ENCODE results near the gene ZNF474.
"Not testable (repeated sequence)": the region's sequence is repeated elsewhere in the genome, so short reads cannot be mapped to it uniquely, and the experiment has no call there.

The ZNF474 gene

DNA sequence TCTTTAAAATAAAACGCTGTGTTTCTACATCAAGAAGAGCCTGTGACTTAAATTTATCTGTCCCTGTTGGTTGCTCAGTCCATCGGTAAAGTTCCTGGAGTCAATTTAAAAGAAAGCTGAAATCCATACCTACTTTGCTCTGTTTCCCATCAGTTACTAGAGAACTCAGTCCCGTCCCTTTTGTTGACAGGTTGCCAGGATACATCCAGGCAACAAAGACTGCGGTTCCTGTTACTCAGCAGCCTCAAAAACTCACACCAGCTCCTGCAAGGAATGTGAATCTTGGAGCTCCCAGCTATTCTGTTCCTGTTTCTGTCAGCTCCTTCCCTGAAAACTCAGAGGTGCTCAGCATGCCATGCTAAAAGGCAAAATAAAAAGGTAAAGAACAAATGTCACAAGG is at the start of gene ZNF474:
TSS of gene ZNF474 (plus strand) at position 241 of the 400 bp plus-strand sequence. CDS start 22,445 bp downstream, outside the sequence.
- DNase-seq = no peak

DNA sequence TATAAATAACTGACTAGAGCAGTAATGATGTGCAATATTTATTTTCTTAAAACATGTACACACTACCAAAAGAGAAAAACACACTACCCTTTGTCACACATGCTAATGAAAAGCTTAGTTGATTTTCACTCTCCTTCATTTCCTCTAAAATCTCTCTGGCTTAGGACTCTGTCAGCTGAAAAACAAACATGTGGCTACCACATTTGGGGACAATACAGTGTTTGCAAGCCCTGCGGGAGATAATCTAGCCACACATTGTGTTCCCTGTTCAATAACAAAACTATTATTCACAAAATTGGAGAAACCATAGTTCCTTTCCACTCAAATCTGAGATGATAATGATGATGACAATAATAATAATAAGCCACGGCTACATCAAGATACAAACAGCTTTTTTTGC is 47.8 kb upstream of the ZNF474 start:
- no peak for DNase-seq

DNA sequence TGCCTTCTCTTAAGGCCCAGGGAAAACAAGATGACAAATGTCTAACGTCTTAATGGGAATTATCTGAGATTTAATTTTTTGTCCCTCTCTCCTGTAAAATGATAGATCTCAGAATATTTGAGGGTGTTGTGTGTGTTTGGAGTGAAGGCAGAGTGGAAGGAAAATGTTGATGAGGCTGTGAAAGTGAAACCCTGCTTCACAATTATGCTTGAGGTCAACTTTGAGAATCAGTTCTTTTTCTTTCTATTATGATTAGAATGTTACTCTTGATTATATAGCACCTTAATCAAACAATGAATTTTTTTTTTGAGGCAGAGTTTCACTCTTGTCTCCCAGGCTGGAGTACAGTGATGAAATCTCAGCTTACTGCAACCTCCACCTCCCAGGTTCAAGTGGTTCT is 45.8 kb upstream of the ZNF474 start:
- DNase-seq = no peak

DNA sequence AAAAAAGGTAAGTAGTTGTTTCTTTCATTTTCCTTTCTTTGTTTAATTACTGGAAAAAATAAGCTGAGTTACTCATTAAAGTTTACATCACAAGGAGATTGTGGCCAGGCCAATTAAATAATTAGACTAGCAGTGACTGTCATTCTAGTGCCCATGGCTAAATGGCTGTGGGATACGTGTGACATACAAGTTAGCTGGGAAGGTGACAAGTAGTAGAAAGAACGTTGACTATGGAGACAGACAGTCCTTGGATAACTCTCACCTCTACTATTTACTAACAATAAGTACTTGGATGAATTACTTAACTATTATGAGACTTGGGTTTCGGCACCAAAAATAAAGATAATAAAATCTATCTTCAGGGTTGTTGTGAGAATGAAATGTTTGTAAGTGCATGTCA is 44.3 kb upstream of the ZNF474 start:
- DNase-seq = no peak

DNA sequence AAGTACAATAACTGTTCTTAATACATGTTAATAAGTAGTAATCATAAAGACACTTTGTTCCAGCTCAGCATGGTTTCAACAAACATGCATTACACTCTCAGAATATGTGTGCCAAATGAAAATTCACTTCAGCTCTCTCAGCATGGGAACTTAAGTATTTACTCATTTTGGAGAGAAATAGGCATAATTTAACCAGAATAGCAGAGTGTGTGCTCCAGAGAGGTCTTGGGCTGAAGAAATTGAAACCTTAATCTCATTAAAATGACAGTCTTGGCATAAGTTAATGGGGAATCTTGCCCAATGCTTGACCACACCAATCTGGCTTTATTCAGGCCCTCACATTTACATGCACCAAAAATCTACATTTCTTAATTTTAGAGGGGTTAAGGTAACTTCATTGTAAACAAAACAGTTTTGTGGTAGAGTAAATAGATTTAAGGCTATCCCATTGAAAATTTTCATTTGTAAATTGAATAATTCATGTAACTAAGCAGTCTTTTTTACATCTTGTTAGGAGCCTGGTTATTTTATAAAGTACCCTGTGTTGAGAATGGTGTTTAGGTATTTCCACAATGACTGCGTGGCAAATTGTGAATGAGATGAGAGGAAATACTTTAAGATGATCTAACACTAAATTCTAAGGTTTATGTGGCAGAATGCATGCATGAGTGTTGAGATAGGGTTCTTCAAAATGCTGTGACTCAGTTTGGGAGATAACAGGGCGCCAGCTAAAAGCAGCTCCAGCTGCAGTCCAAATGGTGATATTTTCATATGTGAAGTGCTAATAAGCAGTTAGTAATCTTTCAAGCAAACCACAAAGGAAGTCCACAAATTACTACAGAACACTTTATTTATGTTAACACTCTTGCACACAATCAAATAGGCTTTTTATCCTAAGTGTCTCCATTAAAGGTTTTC is 40.0 kb upstream of the ZNF474 start:
- no peak for DNase-seq

DNA sequence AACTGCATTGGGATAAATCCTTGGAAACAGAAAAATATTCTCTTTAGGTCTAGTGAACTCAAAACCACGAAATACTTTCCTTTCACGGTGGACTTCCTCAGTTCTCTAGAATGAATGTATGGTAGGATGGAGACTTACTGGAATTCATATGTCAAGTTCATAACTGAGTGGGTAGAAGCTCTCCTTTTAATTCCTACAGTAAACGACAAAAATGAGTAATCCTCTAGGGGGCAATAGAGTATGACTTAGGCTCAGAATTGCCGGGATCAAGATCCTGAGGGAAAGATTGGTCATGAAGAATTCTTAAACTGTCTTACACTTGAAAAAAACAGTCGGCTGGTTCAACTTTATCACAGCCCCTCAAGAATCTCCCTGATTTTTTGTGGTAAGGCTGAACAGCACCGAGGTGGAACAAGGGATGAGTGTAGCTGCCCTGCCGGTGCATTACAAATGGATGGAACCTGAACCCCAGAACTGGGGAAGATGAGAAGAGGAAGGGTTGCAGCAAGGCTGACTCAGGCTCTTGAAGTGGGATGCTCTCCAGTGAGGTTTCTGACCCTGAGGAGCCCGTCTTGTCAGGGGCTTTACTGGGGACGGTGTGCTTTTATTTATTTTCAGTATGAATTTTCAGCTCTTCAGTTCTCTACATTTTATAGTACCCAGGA is 37.3 kb upstream of the ZNF474 start:
- no peak for DNase-seq

DNA sequence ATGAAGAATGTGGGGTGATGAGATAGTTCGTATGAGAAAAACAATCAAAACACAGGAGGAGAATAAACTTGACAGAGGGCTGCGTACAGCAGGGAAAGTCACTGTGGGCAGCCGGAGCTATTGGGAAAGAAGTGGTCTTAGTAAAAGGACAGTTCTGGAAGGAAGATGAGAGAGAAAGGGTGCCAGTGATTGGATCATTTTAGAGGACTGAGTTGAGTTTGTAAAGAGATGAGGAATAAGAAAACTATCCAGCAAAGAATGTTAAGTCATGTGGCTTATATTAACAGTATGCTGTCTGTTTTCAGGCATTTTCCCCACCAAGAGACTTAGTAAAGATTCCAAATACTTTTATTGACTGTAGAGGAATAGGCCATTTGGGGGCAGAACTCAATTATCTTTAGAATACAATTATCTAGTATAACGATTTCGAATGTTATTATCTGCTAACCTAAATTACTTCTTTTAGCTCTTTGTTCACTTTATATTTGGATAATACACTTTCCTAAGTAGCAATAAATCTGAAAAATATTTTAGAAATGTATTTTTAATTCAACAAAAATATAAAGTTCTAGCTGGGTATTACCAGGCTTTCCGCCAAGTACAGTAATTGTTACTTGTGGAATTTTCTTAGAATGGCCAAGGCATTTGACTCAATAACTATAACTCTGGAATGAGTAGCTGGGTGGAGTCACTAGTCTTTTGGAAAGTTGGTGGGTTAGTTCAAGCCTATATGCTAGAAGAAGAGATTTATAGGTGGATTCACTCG is 35.7 kb upstream of the ZNF474 start:
- DNase-seq = no peak

DNA sequence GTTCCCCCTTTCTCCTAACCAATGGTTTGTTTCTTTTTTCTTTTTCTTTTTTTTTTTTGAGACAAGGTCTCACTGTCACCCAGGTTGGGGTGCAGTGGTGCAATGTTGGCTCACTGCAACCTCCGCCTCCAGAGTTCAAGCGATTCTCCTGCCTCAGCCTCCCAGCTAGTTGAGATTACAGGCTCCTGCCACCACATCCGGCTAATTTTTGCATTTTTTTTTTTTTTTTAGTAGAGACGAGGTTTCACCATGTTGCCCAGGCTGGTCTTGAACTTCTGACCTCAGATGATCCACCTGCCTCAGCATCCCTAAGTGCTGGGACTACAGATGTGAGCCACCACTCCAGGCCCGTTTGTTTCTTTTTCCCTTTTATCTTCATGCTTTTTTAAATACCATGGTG is 35.1 kb upstream of the ZNF474 start:
- not testable (repeated sequence) for DNase-seq

DNA sequence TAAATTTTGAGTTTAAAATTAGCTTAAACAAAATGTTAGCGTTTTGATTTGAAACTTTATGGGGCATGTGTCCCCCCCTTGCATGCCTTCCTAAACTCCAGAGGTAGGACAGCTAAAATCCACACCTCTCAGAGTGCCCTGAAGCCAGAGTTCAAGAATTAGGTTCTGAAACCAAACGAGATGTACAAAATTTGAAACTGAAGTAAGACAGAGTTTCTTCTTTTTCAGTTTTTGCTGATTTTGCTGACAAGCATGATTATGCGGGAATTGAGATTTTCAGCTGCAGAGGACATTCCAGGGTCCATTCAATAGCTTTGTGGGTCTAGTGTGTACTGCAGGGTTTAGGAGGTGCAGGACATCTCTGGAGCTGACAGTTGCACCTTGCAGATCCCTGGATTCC is 34.2 kb upstream of the ZNF474 start:
- no peak for DNase-seq

DNA sequence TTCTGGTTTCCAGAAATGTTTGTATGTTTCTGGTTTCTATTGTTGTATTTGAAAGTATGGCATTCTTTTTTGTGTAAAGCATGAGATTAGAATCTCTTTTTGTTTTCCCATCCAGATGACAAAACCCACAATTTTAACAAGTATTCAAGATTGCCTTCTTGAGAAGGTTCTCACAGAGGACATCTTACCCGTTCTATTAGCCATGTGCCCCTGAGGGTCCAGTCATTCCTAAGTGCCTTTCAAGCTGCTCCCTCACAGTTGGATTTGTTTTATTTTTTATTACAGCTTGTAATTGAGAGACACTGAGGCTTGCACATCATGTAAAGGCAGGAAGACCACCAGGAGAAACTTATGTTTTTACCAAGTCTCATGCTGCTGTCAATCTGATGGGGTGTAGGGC is 32.0 kb upstream of the ZNF474 start:
- no peak for DNase-seq

DNA sequence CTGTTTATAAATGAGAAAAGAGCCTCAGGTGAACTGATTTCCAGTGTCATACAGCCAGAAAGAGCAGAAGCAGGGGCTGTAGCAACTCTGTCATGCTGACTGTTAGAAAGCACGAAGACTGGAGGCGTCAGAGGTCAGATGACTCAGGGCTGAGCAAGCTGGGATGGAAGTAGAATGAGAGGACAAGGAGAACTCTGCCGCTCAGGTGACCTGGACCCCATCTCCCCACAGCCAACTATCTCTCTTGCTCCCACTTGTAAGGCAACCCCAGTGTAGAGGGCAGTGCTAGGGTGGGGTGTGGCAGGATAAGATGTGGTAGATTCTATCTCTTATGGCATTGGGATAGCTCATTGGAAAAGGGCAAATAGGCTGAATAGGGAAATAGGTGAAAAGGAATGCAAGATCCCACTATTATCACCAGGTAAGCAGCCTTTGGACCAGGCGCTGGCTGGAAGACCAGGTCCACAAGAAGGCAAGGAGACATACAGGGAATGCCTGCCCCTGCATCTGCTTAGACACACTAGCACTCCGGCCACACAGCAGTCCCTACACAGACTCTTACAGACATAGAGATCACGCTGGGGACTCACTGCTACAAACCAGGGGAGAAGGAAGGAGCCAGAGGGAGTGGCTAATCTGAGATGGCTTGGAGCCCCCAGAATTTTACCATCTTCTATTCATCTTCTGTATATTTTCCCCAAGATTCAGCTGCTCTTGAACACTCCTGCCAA is 30.1 kb upstream of the ZNF474 start:
- no peak for DNase-seq

DNA sequence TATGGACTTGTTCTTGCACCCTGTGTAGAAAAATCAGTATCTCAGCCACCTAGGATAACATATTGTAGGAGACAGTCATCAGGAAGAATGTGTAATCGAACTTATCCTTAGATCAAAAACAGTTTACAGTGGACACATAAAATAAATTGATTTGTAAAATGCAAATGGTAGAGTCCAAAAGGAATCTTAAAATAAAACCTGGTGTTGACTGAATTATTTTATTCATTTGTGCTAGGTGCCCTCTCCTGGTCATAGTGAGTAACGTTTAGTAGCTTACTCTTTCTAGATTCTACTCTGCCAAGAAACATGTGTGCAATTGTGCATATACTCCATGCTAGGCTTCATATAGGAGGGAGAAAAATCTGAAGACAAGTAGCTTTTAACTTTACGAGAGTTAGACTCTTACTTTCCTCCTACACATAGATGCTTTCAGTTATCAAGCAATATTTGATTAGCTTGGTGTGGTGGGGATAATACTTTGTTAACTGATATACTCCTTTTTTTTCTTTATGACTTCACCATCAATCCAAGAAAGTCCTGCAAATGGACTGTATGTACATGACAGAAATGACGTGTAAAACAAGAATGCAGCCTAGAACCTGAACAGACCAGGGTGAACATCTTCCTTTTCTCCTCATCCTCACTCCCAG is 27.6 kb upstream of the ZNF474 start:
- peak in 1 of 2 donors; percentile 8 for DNase-seq

DNA sequence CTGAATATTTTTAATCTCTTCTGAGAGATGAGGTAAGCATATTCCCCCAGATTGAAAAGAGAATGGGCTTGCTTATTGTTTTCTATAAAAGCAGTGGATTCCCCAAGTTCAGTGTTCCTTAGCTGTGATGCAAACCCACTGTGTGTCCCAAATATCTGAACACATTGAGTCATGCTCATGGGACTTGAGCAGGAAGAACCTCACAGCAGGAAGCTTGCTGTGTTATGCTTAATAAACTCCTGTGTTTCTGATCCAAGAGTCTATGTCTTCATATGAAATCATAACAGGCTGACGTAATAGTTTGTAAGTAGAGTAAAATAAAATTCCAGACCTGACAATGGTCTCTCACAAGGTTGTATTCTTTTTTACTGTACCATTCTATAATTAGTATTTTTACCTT is 26.5 kb upstream of the ZNF474 start:
- no peak for DNase-seq

DNA sequence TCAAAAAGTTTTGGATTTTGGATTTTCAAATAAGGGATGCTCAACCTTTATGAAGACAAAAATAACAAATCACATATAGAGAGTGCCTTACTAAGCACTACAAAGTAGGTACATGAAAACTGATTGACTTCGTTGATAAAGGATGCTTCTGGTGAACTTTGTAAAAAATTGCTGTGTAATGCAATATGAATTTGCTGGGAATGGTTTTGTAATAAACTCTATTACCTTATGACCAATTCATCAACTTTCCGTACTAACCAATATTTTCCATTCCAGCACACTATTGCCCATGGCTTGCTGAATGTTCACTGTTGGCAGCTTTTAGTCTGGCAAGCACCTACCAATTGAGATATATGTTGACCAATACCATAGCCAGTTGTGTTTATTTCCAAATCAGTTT is 23.4 kb upstream of the ZNF474 start:
- no peak for DNase-seq

DNA sequence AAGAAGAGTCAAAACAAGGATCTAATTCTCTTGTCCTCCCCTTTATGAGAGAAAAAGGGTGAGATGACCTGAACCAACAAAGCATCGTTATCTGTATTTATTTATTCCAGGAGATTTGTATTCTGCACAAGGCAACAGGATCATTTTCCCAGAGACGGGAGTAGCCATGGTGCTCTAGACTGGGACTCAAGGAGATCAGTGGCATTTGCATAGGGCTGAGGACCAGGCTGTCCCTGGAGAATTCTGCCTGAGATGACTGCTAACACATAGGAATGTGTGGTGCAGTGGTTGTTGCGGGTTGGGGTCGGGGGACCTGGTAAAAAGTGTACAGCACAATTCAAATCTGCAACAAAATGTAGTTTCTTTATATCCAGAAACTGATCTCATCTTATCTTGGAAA is 22.3 kb upstream of the ZNF474 start:
- DNase-seq = no peak

DNA sequence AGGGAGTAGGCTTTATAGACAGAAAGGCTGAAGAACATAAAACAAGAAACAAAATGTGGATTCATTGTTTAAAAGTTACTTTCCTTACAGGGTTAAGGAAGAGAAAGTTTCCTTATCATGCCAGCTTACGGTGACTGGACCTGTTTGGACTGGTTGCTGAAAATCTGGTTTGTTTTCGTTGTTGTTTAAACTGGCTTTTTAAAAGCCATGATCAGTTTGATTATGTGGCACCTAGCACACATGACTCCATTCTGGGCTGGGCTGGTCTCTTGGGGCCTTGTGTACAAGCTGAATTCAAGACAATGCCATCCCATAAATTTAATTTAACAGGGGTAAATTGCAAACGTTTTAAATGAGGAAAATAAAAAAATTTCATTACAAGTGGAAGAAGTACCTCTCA is 18.4 kb upstream of the ZNF474 start:
- no peak for DNase-seq

DNA sequence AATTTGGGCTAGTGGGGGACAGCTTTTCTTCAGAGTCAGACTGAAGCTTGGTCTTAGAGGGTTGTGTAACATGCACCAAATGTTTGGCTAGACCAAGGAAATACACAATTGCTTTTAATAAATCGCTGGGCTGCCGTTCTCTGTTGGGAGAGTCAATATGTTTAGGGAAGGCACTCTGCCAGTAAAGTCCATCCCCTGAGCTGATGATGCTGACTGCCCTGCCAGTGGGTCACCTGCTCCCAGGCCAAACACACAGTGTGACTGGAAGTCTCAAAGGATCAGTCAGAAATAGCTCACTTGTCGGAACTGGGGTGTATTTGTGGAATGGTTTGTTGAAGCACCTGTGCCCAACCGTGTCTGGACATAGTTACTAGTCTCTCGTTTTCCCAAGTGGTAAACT is 17.9 kb upstream of the ZNF474 start:
- DNase-seq = no peak

DNA sequence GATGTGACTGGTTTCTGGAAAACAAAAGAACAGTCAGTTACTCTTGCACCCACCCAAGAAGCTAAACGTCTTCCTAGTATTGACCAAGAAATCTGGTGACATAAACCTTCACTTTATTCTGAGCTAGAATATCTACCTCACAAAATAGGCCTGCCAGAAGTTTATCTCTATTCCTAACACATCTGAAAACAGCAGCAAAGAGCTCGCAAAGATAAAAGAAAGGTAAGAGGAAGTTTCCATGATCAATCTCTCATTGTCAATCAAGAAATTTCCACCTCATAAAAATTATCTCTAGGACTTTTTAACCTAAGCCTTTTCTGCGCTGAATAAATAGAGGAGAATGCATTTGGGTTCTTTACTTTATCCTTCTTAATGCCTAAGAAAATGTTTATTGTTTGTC is 17.3 kb upstream of the ZNF474 start:
- no peak for DNase-seq

DNA sequence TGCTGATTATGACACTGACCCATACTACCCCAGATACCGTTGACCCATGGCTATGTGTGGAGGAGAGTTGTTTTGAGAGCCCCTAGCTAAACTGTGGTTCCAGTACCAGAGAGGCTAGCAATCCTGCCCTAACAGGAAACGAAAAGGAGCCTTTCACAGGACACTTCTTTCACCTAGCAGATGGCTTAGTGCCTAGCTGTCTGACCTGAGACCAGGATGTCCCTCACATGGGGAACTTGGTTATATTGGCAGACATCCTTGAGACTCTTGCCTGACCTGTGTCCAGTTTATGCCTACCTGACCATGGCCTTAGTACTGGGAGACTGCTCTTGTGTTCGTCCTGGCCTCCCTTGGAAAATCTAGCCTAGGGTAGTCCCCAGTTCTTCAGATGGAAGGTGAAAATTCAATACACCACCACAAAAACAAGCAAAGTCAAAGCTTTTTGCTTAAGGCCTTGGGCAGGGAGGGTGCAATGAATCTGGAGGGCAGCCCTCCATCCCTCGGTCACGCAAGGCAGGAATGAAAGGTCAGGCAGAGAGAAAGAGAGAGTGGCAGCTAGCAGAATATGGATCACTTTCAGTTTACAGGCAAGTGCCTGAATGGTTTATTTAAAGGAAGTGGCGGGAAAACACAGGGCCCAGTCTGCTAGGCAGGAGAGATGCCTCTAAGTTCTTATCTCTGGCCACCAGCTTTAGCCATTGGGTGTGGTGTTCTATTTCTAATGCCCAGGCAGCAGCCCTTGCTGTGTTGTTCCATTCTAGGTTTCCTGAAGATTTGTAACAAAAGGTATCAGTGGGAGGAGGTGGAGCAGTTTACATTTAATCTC is 16.4 kb upstream of the ZNF474 start:
- no peak for DNase-seq

DNA sequence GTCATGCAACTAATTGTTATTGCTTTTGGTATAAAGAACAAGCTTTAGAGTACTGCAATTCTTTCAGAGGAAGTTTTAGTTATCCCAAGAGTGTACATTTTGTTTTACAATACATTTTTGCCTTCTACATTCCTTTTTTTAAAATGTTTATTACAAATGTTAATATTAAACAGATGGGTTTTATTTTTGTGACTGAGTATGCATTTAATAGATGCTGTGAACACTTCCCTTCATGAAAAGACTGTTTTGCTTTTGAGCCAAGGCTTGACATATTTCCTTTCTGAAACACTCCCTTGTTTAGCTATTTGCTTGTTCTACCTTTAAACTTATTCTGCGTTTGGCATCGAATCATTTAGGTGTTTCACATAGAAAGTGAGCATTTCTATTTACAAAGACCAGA is 14.8 kb upstream of the ZNF474 start:
- no peak for DNase-seq

DNA sequence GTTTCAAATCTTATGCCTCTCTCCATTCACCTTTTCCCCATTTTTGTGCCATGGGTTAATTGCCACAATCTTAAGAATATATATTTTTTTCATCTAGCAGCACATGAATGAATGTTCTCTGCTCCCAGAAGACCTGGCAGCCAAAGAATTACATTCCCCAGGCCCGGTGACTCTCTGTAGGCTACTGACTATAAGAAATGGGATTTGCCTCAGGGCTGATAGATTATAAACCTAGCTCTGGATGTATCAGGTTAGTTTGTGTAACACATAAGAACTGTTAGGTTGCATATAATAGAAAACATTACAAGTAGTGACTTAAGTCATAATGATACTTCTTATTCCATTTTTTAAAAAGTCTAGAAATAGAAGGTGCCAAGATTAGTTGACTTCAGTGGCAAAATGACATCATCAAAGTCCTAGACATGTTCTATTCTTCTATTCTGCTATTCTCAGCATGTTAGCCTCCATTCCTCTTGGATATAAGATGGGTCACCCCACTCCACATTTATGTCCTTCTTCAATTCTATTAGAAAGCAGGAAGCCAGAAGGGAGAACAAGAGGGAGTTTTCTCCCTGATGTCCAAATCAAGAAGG is 10.9 kb upstream of the ZNF474 start:
- no peak for DNase-seq
